CD4-positive, alpha-beta T cell treated with Interleukin-15 for 4 hours (primary cell): Measurements from ENCODE around the gene TJP3.
A peak's percentile ranks its signal among the peaks of the same experiment; 100 is the strongest.
"Not testable (repeated sequence)": the region's sequence is repeated elsewhere in the genome, so short reads cannot be mapped to it uniquely, and the experiment has no call there.

Experiments
- DNase-seq: peaks from one replicate; pipeline ENCODE4 v3.0.0-alpha.2; 2020; ENCODE audit warnings: low spot score

TJP3 gene

DNA sequence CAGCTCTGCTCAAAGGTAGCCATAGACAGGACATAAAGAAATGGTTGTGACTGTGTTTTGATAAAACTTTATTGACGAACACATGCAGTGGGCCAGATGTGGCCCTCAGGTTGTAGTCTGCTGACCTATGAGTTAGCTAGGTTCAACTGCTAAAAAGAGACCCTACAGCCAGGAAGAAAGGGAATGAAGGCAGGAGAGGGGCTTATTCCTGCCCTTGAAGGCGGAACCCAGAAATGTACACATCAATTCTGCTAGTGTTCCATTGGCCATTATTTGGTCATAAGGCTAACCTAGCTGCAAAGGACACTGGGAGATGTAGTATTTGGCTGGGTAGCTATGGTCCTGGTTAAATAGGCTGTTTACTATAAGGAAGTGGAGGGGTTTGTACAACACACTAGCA lies 35.3 kb downstream of the TJP3 start:
- DNase-seq, result no peak

DNA sequence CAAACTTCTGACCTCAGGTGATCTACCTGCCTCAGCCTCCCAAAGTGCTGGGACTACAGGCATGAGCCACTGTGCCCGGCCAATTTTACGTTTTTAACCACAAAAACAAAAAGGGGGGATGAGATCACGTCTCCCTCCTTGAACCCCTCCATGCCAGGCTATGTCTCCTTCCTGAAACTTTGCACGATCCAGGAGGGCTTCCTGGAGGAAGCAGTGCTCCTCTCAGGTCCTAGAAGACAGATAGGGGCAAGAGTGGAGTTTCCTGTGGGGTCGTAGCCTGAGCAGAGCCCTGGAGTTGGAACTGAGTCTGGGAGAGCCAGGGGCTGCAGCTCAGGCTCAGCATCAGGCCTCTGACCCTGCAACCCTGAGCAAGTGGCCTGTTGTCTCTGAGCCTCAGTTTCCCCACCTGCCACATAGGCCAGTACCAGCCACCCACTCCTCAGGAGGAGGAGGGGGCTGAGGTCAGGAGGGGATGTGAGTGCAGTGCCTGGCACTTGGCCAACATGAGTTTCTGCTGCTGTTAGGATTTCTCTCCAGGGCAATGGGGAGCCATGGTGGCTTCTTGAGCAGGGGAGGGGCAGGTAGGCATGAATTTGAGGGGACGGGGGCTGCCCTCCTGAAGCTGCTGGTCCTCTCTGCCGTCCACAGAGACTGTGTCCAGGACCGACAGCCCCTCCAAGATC lies 37.3 kb downstream of the TJP3 start:
- no peak for DNase-seq

DNA sequence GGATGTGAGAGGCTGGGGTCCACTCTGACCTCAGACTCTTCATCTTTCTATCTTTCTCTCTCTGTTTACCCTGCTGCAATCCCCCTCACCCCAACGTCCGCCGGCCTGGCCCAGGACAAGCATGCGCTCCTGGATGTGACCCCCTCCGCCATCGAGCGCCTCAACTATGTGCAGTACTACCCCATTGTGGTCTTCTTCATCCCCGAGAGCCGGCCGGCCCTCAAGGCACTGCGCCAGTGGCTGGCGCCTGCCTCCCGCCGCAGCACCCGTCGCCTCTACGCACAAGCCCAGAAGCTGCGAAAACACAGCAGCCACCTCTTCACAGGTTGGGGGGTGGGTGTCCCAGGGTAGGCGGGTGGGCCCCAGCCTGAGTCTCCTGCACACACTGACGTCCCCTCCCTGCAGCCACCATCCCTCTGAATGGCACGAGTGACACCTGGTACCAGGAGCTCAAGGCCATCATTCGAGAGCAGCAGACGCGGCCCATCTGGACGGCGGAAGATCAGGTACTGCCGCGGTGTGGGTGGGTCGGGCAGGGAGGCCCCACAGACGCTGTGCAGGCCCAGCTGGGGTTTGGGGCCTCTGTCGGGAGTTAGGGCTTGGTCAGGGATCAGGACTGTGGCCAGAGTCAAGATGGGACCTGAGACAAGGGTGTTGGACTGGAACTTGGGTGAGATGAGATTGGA lies 38.3 kb downstream of the TJP3 start:
- DNase-seq, result no peak

DNA sequence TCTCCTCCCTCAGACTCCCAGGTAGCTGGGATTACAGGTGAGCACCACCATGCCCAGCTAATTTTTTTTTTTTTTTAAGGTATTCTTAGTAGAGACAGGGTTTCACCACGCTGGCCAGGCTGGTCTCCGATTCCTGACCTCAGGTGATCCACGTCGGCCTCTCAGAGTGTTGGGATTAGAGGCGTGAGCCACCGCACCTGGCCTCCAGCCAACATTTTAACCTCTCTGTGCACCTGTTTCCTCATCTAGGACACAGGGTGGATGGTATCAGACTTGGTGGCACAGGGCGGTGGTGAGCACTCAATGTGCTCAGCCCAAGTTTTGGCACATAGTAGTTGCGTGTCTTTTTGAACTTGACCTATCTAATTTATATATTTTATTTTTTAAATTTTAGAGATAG lies 40.8 kb downstream of the TJP3 start:
- no peak for DNase-seq

DNA sequence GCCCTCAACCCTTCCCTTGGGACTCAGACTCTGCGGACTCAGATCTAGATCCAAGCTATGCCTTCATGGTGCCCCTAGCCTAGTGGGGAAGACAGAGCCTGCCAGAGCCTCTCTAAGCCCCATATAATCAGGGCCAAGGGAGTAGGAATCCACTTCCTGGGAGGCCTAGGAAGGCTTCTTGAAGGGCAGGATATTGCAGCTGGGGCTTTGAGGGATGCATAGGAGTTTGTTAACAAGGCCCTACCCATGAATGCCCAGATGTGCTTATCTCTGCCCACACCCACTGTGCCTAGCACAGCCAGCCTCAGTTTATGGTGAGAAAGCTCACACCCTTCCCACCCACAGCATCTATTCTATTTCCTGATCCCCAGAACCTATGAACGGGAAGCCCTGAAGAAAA lies 42.0 kb downstream of the TJP3 start:
- DNase-seq, result no peak

DNA sequence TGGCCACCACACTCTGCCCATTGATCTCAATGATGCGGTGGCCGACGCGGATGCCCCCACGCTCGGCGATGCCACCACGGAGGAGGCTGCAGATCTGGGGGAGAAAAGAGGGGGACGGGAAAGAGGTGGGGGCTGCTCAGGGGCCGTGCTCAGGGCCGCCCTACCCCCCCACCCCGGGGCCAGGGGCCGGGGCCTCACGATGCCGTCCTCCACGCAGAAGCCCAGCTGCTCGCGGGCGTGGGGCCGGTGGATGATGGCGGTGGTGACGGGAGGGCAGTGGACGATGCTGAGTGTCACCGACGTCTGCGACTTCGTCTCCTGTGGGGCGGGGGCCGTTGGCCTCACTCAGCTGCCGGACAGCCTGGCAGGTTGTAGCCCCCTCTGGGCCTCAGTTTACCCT lies 43.1 kb downstream of the TJP3 start:
- no peak for DNase-seq

DNA sequence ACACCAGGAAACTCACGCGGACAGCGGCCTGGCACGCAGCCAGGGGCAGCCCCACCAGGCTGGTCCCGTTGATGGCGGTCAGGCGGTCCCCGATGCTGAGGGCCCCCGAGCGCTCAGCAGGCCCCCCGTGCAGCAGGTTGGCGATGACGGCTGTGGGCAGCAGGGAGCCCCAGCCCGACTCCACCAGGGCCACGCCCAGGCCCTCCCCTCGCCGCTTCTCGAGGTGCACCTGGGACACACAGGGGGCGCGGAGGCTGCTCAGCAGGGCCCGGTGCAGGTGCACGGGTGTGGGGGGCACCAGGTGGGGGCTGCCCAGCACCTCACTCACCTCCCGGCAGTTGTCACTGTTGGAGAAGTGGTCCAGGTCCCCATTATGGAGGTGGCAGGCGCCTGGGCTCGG lies 44.3 kb downstream of the TJP3 start:
- no peak for DNase-seq

DNA sequence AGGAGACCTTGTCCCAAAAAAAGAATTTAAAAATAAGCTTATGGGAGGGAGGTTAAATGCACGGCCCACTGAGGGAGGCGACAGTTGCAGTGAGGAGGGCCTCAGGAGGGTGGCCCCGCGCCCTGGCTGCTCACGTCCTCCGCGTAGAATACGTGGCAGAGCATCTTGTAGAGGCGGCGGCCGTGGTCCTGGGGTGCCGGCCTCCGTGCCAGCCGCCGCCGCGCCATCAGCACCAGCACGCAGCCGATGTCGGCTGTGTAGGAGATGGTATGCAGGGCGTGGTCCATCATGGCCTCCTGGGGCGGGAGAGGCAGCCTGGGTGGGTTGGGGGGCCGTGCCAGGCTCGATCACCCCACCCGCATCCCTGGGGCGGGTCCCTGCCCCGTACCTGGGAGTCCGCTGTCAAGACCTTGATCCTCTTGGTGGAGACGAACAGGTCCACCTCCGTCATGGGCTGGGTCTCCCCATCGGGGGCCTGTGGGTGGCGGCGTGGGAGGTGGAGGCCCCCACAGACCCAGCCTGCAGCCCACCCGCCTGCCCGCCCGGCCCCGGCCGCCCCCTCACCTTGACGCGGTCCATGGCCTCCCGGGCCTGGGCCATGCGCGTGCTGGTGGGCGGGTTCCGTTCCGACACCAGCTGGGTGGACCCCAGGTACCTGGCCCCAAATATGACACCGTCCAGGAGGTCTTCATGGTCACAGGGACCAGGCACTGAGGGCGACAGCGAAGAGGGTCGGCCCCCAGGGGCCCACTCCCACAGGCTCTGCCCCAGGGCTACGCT lies 45.6 kb downstream of the TJP3 start:
- no peak for DNase-seq

DNA sequence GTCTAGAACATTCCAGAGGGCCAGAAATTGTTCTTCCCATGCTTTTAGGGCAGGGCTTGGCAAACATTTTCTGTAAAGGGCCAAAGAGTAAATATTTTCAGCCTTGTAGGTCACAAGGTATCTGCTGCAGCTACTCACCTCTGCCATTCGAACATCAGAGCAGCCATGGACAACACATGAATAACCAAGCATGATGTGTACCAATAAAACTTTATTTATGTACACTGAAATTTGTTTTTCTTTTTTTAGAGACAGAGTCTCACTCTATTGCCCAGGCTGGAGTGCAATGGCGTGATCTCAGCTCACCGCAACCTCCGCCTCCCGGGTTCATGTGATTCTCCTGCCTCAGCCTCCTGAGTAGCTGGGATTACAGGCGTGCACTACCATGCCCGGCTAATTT lies 49.5 kb downstream of the TJP3 start:
- not testable (repeated sequence) for DNase-seq

DNA sequence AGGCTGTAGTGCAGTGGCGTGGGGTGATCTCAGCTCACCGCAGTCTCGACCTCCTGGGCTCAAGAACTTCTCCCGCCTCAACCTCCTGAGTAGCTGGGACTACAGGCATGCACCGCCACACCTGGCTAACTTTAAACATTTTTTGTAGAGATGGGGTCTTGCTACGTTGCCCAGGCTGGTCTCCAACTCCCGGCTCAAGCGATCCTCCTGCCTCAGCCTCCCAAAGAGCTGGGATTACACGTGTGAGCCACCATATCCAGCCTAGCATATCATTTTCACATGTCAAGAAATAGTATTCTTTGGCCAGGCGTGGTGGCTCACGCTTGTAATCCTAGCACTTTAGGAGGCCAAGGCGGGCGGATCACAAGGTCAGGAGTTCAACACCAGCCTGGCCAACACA lies 50.1 kb downstream of the TJP3 start:
- not testable (repeated sequence) for DNase-seq

DNA sequence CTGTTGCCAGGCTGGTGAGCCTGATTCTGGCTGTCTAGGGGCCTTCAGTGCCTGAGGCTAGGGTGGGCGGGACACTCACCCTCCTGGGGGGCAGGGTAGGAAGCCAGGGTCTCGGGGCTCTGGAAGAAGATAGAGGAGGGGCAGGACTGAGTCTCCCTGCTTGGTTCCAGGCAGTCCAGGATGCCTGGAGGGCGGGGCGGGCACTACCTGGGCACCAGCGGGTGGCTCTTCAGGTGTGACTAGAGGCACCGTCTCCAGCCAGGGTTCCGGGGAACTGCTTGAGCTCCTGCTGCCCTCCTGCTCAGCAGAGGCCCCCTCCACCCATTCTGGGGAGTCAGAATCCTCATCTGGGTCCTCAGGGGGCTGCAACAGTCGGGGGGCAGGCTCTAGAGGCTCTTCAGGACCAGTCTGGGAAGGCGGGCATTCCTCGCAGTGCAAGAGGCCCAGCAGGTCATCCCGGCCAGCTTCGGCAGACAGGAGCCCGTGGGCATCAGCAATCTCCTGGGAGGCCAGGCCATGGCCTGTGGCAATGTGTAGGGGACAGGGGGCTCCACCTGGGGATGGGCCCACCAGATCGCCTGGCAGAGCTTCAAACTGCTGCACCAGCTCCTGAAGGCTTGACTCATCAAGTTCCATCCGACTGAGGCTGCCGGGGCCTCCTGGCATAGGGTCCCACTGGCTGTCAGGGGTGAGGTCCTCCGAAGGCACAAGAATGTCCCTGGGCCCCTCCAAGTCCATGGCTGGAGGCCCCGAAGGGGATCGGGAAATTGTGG lies 51.5 kb downstream of the TJP3 start:
- DNase-seq, result no peak

DNA sequence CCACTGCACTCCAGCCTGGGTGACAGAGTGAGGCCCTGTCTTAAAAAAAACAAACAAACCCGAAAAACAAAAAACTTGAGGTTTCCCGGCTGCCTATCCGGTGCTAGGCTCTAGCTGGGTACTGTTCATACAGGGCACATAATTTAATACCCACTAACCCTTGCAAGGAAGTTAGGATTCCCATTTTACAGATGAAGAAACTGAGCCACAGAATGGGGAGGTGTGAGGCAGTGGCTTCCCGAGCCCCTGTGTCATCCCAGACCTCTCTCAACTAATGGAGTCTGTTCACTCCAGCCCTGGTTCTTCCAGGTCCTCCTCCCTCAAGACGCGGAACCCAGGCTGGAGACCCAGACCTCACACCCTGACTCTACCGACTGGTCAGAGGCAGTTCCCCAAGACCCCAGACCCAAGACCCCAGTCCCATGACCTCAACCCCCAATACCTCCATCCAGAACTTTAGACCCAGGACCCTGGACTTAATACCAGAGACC lies 52.7 kb downstream of the TJP3 start:
- peak; percentile 23 for DNase-seq

DNA sequence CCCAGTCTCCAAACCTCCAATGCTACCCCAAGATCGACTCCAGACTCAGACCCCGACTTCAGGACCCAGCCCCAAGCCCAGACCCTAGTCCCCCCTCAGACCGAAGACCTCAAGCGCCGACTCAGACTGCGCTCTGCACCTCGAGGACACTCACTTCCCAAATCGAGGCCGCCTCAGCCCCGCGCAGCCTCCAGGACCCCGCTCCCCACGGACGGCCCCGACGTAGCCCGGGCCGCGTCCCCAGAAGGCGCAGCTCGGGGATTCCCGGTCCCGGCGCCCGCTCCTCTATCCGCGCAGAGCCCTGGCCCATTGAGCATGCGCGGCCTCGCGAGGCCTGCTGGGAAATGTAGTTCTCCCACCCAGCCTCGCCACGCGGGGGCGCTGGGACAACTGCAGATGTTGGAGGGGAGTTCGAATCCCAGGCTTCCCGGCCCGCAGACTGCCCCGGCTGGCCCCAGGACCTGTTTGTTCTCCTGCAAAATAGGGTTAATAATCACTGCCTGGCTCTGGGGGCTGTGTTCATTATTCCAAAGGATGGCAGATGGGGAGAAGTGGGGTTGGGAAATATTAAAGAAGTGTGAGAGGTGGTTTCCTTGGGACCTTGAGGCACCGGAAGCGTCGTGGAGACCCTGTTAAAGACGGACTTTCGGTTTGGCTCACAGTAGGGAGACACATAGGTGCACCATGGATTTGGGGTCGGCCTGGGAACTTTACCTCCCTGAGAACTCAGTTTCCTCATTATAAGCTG lies 53.4 kb downstream of the TJP3 start, which contains the start of gene APBA3:
TSS of gene APBA3 (minus strand) at position 311 of the 748 bp plus-strand sequence. CDS start 1,428 bp downstream, outside the sequence.
- DNase-seq, result peak; percentile 95

DNA sequence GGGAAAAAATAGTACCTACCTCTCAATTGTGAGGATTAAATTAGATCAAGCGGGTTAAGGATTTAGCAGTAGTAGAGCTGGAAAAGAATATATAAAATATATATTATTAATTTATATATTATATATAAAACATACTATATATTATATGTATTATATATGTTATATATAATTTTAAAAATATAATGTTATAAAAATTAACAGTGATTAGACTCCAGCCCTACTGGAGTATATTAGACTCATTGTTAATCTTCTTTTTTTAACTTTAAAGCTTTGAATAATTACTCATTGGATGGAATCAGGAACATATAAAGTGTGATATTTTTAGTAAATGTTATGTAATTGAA lies 53.9 kb downstream of the TJP3 start:
- no peak for DNase-seq

DNA sequence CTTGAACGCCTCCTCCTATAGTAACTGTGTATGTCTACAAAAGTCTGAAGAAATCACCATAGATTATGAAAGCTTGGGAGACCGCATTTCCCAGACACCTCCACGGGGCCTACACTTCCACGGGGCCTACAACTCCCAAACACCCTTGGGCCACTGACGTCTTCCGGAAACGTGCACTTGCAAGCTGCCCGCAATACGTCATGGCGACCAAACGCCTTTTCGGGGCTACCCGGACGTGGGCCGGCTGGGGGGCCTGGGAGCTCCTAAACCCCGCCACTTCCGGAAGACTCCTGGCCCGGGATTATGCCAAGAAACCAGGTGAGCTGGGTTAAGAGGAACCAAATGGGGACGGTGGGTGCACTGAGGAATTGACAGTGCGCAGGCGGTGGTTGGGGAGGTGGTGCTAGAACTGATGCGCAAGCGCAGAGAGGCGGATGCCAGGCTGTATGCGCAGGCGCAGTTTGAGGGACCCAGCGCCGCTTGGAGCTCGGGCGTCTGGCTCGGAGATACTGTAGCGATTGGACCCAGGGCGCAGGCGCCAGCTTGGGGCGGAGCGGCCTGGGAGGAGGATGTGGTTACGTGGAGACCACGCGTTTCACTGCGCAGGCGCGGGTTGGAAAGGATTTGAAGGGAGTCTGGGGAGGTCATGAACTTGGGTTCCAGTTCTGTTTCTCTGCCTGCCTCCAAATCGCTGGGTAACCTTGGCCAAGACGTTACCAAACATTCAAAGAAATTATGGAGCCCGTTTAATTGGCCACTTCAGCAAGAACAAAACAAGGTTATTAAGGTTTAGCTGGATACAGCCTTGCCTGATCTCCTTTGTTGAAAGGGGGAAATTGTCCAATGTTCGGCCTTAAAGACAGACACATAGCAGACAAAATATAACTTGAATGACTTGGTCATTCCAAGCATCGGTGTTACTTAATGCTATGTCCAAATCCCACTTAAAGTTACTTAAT lies 54.6 kb downstream of the TJP3 start, which contains the start of gene MRPL54:
TSS of gene MRPL54 (plus strand) at position 182 of the 959 bp plus-strand sequence. CDS start at position 201, 19 bp downstream.
- DNase-seq, result peak; percentile 99

DNA sequence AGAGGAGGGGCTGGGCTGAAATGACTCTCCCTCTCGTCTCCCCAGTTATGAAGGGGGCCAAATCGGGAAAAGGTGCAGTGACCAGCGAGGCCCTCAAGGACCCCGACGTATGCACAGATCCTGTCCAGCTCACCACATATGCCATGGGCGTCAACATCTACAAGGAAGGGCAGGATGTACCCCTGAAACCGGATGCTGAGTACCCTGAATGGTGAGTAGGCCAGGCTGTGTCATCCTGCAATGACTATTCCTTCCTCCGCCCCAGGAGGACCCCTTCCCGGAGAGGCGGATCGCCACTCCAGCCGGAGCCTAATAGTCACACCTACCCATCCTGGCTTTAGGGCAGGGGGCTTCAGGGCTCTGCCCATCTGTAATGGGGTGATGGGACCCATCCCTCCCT lies 56.9 kb downstream of the TJP3 start:
- DNase-seq, result no peak

DNA sequence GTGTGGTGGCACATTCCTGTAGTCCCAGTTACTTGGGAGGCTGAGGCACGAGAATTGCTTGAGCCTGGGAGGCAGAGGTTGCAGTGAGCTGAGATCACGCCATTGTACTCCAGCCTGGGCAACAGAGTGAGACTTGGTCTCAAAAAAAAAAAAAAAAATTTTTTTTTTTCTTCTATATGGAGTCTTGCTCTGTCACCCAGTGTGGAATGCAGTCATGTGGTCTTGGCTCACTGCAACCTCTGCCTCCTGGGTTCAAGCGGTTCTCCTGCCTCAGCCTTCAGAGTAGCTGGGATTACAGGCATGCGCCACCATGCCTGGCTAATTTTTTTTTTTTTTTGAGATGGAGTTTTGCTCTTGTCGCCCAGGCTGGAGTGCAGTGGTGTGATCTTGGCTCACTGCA lies 57.6 kb downstream of the TJP3 start:
- not testable (repeated sequence) for DNase-seq

DNA sequence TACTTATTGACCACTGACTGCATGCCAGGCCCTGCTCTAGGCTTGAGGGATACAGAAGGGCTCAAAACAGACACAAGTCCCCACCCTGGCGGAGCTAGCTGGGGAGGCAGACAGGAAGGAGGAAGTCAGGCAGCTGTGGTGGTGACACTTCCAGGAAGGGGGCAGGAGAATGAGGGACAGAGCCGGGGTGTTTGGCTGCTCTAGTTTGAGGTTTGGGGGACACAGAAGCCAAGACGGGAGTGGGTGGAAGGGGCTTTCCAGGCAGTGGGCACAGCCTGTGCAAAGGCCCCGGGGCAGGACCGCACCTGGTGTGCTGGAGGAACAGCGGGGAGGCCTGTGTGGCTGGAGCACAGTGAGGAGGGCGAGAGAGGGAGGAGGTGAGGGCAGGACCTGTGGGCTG lies 58.3 kb downstream of the TJP3 start:
- no peak for DNase-seq

DNA sequence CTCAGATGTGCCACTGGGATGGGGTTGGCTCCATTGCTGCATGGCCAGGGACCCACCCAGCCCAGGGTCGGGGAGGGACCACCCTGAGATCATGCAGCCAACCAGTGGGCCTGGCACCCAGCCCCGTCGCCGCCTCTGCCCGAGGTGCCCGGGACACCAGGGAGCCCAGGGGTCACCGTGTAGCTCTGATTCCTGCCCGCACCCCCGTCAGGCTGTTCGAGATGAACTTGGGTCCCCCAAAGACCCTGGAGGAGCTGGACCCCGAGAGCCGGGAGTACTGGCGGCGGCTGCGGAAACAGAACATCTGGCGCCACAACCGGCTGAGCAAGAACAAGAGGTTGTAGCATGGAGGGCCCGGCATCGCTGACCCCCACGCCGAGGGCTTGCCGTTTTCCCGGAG lies 58.9 kb downstream of the TJP3 start:
- no peak for DNase-seq
